ENCODE data around the gene SHFL. TPM values are rescaled to one million over a fixed set of nuclear protein-coding genes. Genes with fewer than 3 reads are reported as not detected.

SHFL gene
- polyA plus RNA-seq, 1 experiment: 42.2 TPM

GRCh38 chr19:10115392-10116084 is 29.4 kb downstream of the SHFL start:
- POLR2A ChIA-PET: interaction anchor here (0.6 kb wide), 1 partner anchor 61 kb away, joined by 5 read pairs; no protein-coding TSS in a partner anchor
- no peaks in the 10 kb centered on the region for H3K27me3 ChIP-seq (ENCODE audit: control insufficient read depth, insufficient read depth, low read length)
- H3K36me3 ChIP-seq (ENCODE audit: control insufficient read depth, insufficient read depth, low read length): peaks cover 37% of the 10 kb centered on the region
- DNase-seq (ENCODE audit: low read depth): no peak
- CTCF ChIA-PET: interaction anchor here (1.1 to 2.7 kb wide), 3 partner anchors 9 to 185 kb away, joined by 4 to 7 read pairs (median 6); partner anchors contain the start of gene PPAN
- no peak overlapping the region for H3K4me3 ChIP-seq (ENCODE audit: low read depth, low read length)
- TF ChIP-seq CTCF (IDR thresholded peaks at IDR 0.05; ENCODE audit: insufficient read depth, low read depth, low read length): no peak

DNA sequence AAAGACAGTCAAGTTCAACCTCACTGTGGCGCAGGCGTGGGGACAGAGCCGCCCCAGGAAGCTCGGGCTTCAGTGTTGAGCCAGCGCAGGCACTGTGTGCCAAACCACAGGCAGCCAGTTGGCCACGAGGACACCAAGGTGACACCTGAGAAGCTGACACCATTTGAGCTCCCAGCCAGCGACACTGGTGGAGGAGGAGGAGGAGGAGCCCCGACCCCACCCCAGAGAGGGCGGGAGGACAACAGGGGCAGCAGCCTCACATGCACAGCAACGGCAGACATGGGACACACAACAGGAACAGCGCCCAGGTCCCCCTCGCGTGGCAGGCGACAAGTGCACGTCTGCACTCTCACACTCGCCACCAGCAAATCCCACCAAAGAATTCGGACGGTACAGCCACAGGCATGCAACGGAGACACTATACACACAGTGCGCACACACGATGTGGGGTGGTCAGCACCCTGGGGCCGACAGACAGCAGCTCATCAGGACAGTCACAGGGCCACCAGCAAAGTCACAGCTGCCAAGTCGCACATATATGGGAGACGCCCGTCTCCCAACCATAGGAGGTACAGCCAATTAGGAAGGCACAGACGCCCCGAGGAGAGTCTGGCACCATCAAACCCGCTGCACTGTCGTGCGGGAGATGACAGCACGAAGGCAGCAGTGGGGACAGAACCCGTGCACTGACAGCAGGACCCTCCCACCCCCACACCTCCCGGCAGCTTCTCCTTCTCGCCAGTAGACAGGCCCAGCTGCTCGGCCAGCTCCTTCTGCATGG is 30.2 kb downstream of the SHFL start:
- Histone ChIP-seq H3K4me3 (ENCODE audit: low read depth, low read length) (no peak overlapping the region), H3K36me3 (ENCODE audit: control insufficient read depth, insufficient read depth, low read length) (peaks cover 32% of the 10 kb centered on the region), H3K27me3 (ENCODE audit: control insufficient read depth, insufficient read depth, low read length) (no peaks in the 10 kb centered on the region)
- no peak for DNase-seq (ENCODE audit: low read depth)
- ChIA-PET CTCF (interaction anchor here (1.5 to 2.7 kb wide), 3 partner anchors 134 to 186 kb away, joined by 6 to 7 read pairs (median 6); no protein-coding TSS in a partner anchor), POLR2A (no interaction called here)
- TF ChIP-seq CTCF (IDR thresholded peaks at IDR 0.05; ENCODE audit: insufficient read depth, low read depth, low read length): no peak

GRCh38 chr19:10116866-10117616 is 30.9 kb downstream of the SHFL start:
- DNase-seq (ENCODE audit: low read depth): no peak
- ChIA-PET CTCF (interaction anchor here (1.5 to 1.8 kb wide), 2 partner anchors 18 to 133 kb away, joined by 4 to 6 read pairs; no protein-coding TSS in a partner anchor), POLR2A (no interaction called here)
- Histone ChIP-seq H3K36me3 (ENCODE audit: control insufficient read depth, insufficient read depth, low read length) (peaks cover 29% of the 10 kb centered on the region), H3K4me3 (ENCODE audit: low read depth, low read length) (no peak overlapping the region), H3K27me3 (ENCODE audit: control insufficient read depth, insufficient read depth, low read length) (no peaks in the 10 kb centered on the region)
- no peak for TF ChIP-seq CTCF (IDR thresholded peaks at IDR 0.05; ENCODE audit: insufficient read depth, low read depth, low read length)

- no peak for TF ChIP-seq CTCF (IDR thresholded peaks at IDR 0.05; ENCODE audit: insufficient read depth, low read depth, low read length)
- Histone ChIP-seq H3K4me3 (ENCODE audit: low read depth, low read length) (peak overlapping the region; percentile 88), H3K27me3 (ENCODE audit: control insufficient read depth, insufficient read depth, low read length) (no peaks in the 10 kb centered on the region), H3K36me3 (ENCODE audit: control insufficient read depth, insufficient read depth, low read length) (peaks cover 29% of the 10 kb centered on the region)
- DNase-seq (ENCODE audit: low read depth): no peak
- CTCF ChIA-PET: interaction anchor here (0.9 to 1.3 kb wide), 3 partner anchors 13 to 131 kb away, joined by 3 to 7 read pairs (median 6); no protein-coding TSS in a partner anchor
- POLR2A ChIA-PET: no interaction called here
Observed at GRCh38 chr19:10118960-10119359, 32.8 kb downstream of the SHFL start.
